ENCODE data around the gene DHRS2. TPM values are rescaled to one million over a fixed set of nuclear protein-coding genes. Genes with fewer than 3 reads are reported as not detected.

The DHRS2 gene
- total and polyA plus RNA-seq, 2 of the 13 experiments (the other 11 are each of a cell fraction or from before 2014, with no cell fraction given) = 1,621 to 3,021 TPM

GRCh38 chr14:23694085-23694948 lies 58.2 kb downstream of the DHRS2 start (continued):
- TF ChIP-seq SOX5 (CRISPR knock-in tag; IDR thresholded peaks at IDR 0.05; ENCODE audit: borderline replicate concordance) (peak; percentile 60; the same call in 1 of the 2 replicates), ZNF350 (CRISPR knock-in tag; IDR thresholded peaks at IDR 0.05; ENCODE audit: borderline replicate concordance, low read depth) (peak; percentile 86), HNF1B (CRISPR knock-in tag; IDR thresholded peaks at IDR 0.05) (peak; percentile 15; the same call in 1 of the 2 replicates), KLF15 (CRISPR knock-in tag; IDR thresholded peaks at IDR 0.05; ENCODE audit: borderline replicate concordance) (no peak), LCORL (IDR thresholded peaks at IDR 0.05) (no peak), LCORL (CRISPR knock-in tag; IDR thresholded peaks at IDR 0.05) (peak; percentile 17; the same call in 1 of the 2 replicates), TCF7 (IDR thresholded peaks at IDR 0.05; ENCODE audit: low read depth) (no peak), SP5 (CRISPR knock-in tag; IDR thresholded peaks at IDR 0.05; ENCODE audit: borderline replicate concordance, low read depth) (no peak; the same call in 1 of the 2 replicates), ZBTB39 (CRISPR knock-in tag; IDR thresholded peaks at IDR 0.05) (no peak), NR2F2 (IDR thresholded peaks at IDR 0.05; ENCODE audit: borderline replicate concordance, low read depth) (no peak), KMT2B (CRISPR knock-in tag; IDR thresholded peaks at IDR 0.05) (no peak), HOXA9 (CRISPR knock-in tag; IDR thresholded peaks at IDR 0.05; ENCODE audit: borderline replicate concordance) (no peak), ATRX (CRISPR knock-in tag; IDR thresholded peaks at IDR 0.05; ENCODE audit: borderline replicate concordance) (no peak), NKX3-1 (CRISPR knock-in tag; IDR thresholded peaks at IDR 0.05) (no peak), DPF2 (CRISPR knock-in tag; IDR thresholded peaks at IDR 0.05; ENCODE audit: borderline replicate concordance, low read depth) (no peak), NCOA5 (CRISPR knock-in tag; IDR thresholded peaks at IDR 0.05) (peak; percentile 16; the same call in 1 of the 2 replicates), HOXA5 (CRISPR knock-in tag; IDR thresholded peaks at IDR 0.05) (peak; percentile 98), SNAPC5 (CRISPR knock-in tag; IDR thresholded peaks at IDR 0.05; ENCODE audit: borderline replicate concordance) (no peak), PCBP1 (IDR thresholded peaks at IDR 0.05; ENCODE audit: borderline replicate concordance, low read depth, low read length) (no peak), ZNF709 (CRISPR knock-in tag; IDR thresholded peaks at IDR 0.05) (no peak)
- TF ChIP-seq, protein P1, sequence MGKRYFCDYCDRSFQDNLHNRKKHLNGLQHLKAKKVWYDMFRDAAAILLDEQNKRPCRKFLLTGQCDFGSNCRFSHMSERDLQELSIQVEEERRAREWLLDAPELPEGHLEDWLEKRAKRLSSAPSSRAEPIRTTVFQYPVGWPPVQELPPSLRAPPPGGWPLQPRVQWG (CRISPR knock-in tag; IDR thresholded peaks at IDR 0.05; ENCODE audit: borderline replicate concordance, low read depth) = no peak
- TF ChIP-seq, protein P2, sequence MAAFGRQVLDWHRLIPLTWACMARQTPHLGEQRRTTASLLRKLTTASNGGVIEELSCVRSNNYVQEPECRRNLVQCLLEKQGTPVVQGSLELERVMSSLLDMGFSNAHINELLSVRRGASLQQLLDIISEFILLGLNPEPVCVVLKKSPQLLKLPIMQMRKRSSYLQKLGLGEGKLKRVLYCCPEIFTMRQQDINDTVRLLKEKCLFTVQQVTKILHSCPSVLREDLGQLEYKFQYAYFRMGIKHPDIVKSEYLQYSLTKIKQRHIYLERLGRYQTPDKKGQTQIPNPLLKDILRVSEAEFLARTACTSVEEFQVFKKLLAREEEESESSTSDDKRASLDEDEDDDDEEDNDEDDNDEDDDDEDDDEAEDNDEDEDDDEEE (CRISPR knock-in tag; IDR thresholded peaks at IDR 0.05) = no peak
- TF ChIP-seq, protein P3, sequence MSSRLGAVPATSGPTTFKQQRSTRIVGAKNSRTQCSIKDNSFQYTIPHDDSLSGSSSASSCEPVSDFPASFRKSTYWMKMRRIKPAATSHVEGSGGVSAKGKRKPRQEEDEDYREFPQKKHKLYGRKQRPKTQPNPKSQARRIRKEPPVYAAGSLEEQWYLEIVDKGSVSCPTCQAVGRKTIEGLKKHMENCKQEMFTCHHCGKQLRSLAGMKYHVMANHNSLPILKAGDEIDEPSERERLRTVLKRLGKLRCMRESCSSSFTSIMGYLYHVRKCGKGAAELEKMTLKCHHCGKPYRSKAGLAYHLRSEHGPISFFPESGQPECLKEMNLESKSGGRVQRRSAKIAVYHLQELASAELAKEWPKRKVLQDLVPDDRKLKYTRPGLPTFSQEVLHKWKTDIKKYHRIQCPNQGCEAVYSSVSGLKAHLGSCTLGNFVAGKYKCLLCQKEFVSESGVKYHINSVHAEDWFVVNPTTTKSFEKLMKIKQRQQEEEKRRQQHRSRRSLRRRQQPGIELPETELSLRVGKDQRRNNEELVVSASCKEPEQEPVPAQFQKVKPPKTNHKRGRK (CRISPR knock-in tag; IDR thresholded peaks at IDR 0.05) = no peak

Data from HepG2 (cell line).